ENCODE measurements around the gene ENHO.

Gene ENHO

DNA sequence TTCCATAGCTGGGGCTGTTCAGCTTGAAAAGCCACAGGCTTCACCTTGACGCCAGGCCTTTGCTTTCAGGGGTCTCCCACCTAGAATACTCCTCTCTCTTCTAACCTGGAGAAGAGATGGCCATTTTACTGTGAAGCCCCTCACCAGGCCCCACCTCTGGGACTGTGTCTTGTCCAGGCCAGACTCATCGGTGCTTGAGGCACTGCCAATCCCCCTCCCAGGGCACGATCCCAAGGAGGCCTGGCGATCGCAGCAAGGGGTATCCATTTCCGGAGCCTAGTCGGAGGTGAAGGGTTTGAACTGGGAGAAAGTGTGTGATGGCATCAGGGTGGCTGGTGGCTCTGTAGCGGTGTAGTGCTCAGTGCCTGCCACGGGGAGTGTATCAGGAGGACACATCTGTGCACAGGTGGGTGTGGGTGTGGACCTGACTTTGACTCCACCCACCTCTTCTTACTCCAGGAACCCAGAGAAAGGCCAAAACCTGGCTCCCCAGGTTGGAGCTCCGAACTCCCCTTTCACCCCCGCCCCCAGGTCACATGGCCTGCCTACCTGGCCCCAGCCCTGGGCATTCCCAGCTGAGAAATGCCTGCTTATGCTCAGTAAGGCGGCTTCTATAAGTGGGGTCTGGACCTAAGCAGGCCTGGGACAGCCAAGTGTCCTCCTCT is 27.4 kb upstream of the ENHO start:
- Histone ChIP-seq H3K4me1 (ENCODE audit: control insufficient read depth, low read length) (no peaks in the 10 kb centered on the region), H3K36me3 (ENCODE audit: control insufficient read depth, low read length) (no peaks in the 10 kb centered on the region), H3K9me3 (ENCODE audit: control insufficient read depth, insufficient read depth, low read length) (no peaks in the 10 kb centered on the region), H3K79me2 (ENCODE audit: control insufficient read depth, low read length) (no peaks in the 10 kb centered on the region), H3K4me3 (ENCODE audit: low read length) (no peak overlapping the region), H3K27me3 (ENCODE audit: control insufficient read depth, low read length) (no peaks in the 10 kb centered on the region), H4K20me1 (ENCODE audit: control insufficient read depth, insufficient read depth, low read depth, low read length) (no peaks in the 10 kb centered on the region), H3K4me2 (ENCODE audit: low read length) (no peak overlapping the region), H3F3A (ENCODE audit: control insufficient read depth, insufficient read depth) (no peaks in the 10 kb centered on the region), H3K27ac (ENCODE audit: low read depth, low read length) (no peak overlapping the region), H3K9me2 (replicated peaks; ENCODE audit: control insufficient read depth, low read length) (no peaks in the 10 kb centered on the region)
- TF ChIP-seq EZH2phosphoT487 (IDR thresholded peaks at IDR 0.05; ENCODE audit: borderline replicate concordance, low read length): no peak
- TF ChIP-seq, protein P1, sequence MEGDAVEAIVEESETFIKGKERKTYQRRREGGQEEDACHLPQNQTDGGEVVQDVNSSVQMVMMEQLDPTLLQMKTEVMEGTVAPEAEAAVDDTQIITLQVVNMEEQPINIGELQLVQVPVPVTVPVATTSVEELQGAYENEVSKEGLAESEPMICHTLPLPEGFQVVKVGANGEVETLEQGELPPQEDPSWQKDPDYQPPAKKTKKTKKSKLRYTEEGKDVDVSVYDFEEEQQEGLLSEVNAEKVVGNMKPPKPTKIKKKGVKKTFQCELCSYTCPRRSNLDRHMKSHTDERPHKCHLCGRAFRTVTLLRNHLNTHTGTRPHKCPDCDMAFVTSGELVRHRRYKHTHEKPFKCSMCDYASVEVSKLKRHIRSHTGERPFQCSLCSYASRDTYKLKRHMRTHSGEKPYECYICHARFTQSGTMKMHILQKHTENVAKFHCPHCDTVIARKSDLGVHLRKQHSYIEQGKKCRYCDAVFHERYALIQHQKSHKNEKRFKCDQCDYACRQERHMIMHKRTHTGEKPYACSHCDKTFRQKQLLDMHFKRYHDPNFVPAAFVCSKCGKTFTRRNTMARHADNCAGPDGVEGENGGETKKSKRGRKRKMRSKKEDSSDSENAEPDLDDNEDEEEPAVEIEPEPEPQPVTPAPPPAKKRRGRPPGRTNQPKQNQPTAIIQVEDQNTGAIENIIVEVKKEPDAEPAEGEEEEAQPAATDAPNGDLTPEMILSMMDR (IDR thresholded peaks at IDR 0.05; ENCODE audit: low read depth, low read length, poor library complexity, severe bottlenecking): no peak

DNA sequence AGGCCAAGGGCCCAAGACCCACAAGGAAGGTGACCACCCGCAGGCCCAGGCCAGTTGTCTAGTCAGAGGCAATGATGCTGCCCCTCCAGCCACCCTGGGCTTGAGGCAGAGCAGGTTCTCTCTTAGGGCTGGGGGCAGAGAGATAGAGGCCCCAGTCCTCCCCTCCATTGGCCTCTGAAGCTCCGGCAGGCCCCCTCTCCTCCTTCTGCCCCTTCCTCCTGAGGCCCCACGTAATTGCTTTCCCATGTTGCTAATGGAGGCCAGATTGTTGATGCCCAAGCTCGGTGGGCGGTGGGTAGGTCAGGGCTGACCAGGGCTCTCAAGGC is 26.6 kb upstream of the ENHO start:
- H3K27me3 ChIP-seq (ENCODE audit: control insufficient read depth, low read length): 0 out of 2 replicates have a peak, but pooled peaks cover 4% of the 10 kb centered on the region
- no peaks in the 10 kb centered on the region for H4K20me1 ChIP-seq (ENCODE audit: control insufficient read depth, insufficient read depth, low read depth, low read length)

DNA sequence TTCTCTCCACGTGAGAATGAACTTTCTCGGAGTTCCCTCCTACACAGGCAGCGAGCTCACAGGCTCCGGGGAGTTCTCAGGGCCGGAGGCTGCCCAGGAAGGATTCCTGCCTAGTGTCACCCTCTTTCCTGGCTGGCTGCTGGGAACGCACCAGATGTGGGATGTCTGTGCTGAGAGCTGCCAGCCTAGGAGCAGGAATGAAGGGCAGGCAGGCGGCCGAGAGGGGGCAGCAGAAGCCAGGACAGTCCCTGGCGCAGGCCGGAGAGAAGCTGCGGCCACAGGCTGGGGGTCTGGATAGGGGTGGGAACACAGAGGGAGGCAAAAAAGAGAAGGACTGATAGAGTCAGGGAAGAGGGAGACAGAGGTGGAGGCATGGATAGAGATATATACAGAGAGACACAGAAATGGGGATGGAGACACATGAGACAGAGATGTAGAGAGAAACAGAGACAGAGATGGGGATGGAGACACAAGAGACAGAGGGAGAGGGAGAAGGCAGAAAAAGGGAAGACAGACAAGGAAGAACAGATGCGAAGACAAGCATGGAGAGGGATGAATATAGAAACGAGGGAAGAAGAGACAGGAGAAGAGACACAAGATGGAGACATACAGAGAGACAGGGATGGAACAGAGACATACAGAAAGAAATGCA is 25.3 kb upstream of the ENHO start:
- H3K4me2 ChIP-seq (ENCODE audit: low read length): no peak overlapping the region
- no peaks in the 10 kb centered on the region for H3K9me3 ChIP-seq (ENCODE audit: control insufficient read depth, insufficient read depth, low read length)
- H3K27ac ChIP-seq (ENCODE audit: low read depth, low read length): no peak overlapping the region
- no peaks in the 10 kb centered on the region for H3K36me3 ChIP-seq (ENCODE audit: control insufficient read depth, low read length)
- H4K20me1 ChIP-seq (ENCODE audit: control insufficient read depth, insufficient read depth, low read depth, low read length): no peaks in the 10 kb centered on the region
- no peaks in the 10 kb centered on the region for H3K9me2 ChIP-seq (replicated peaks; ENCODE audit: control insufficient read depth, low read length)
- H3K27me3 ChIP-seq (ENCODE audit: control insufficient read depth, low read length): 0 out of 2 replicates have a peak, but pooled peaks cover 4% of the 10 kb centered on the region
- no peak overlapping the region for H3K4me3 ChIP-seq (ENCODE audit: low read length)
- H3K79me2 ChIP-seq (ENCODE audit: control insufficient read depth, low read length): no peaks in the 10 kb centered on the region
- H3K4me1 ChIP-seq (ENCODE audit: control insufficient read depth, low read length): no peaks in the 10 kb centered on the region
- TF ChIP-seq EZH2phosphoT487 (IDR thresholded peaks at IDR 0.05; ENCODE audit: borderline replicate concordance, low read length): no peak
- TF ChIP-seq, protein P1 (IDR thresholded peaks at IDR 0.05; ENCODE audit: low read depth, low read length, poor library complexity, severe bottlenecking): peak; percentile 64
- no peaks in the 10 kb centered on the region for H3F3A ChIP-seq (ENCODE audit: control insufficient read depth, insufficient read depth)

More for the DNA sequence above, 26.6 kb upstream of the ENHO start:
- H3K4me1 ChIP-seq (ENCODE audit: control insufficient read depth, low read length): no peaks in the 10 kb centered on the region
- no peaks in the 10 kb centered on the region for H3F3A ChIP-seq (ENCODE audit: control insufficient read depth, insufficient read depth)
- no peaks in the 10 kb centered on the region for H3K9me3 ChIP-seq (ENCODE audit: control insufficient read depth, insufficient read depth, low read length)
- no peak overlapping the region for H3K4me2 ChIP-seq (ENCODE audit: low read length)
- no peaks in the 10 kb centered on the region for H3K9me2 ChIP-seq (replicated peaks; ENCODE audit: control insufficient read depth, low read length)
- H3K36me3 ChIP-seq (ENCODE audit: control insufficient read depth, low read length): no peaks in the 10 kb centered on the region
- TF ChIP-seq EZH2phosphoT487 (IDR thresholded peaks at IDR 0.05; ENCODE audit: borderline replicate concordance, low read length): no peak
- TF ChIP-seq, protein P1 (IDR thresholded peaks at IDR 0.05; ENCODE audit: low read depth, low read length, poor library complexity, severe bottlenecking): no peak
- no peak overlapping the region for H3K27ac ChIP-seq (ENCODE audit: low read depth, low read length)
- H3K4me3 ChIP-seq (ENCODE audit: low read length): no peak overlapping the region
- H3K79me2 ChIP-seq (ENCODE audit: control insufficient read depth, low read length): no peaks in the 10 kb centered on the region

All from DOHH2 (cell line).